GM18520 (cell line): ENCODE measurements around the gene ZFP64.
A peak's percentile ranks its signal among the peaks of the same experiment; 100 is the strongest.
"Not testable (repeated sequence)": the region's sequence is repeated elsewhere in the genome, so short reads cannot be mapped to it uniquely, and the experiment has no call there.

Experiments used
- ATAC-seq: cut with Tn5 transposase; IDR thresholded peaks from one replicate; pipeline ENCODE4 v1.9.1; 2021; ENCODE audit not compliant: unreplicated experiment

ZFP64 gene

DNA sequence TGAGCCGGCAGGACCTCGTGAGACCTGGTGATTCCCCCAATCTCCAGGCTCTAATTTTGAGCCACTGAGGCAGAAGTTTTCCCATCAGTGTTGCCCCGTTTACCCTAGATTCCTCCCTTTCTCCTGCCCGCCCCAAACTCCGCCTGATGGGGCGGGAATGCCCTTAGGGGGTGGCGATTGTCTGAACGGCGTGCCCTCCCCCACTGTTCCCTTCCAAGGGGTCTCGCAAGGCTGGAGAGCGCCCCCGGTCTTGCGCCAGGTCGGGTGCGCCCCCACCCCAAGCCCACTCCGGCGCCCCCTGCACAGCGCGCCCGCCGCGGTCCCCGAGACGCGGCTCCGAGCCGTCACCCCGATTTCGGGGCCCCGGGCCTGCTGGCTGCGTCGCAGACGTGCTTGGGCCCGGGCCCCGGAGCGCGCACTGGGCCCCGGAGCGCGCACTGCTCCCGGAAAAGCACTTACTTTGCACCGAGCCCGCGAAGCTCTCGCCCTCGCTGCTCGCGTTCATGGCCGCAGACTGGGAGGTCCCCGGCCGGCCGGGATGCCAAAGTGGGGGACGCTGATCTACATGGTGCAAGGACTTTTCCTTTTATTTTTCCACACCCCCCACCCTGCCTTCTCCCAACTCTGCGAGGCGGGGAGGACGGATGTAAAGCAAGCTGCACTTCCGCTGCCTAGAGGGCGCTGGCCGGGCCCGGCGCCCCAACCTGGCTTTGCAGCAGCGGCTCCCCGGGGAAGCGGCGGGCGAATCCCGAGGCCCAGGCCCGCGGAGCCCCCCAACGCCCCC lies at the start of gene ZFP64:
Gene ZFP64 (minus strand): TSS at position 648 of the 784 bp plus-strand sequence. CDS start 143 bp downstream, at position 505.
- ATAC-seq = peak; percentile 50

DNA sequence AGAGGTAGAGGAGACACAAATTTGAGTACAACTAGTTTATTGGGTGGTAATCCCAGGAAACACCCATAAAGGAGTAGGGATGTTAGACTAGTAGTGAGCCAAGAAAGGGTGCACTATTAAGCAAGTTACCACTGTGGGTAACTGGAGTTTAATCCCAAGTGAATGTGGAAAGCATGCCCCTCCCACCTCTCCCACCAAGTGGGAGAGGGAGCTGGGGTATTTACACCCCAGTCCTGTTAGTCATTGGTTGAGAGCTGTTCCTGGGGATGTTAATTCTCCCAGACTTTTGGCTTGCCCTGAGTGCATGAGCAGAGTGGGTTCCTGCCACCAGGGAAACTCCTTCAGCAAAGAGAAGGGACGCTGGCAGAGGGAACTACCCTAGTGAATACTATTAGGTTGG lies 49.2 kb upstream of the ZFP64 start:
- ATAC-seq = no peak

DNA sequence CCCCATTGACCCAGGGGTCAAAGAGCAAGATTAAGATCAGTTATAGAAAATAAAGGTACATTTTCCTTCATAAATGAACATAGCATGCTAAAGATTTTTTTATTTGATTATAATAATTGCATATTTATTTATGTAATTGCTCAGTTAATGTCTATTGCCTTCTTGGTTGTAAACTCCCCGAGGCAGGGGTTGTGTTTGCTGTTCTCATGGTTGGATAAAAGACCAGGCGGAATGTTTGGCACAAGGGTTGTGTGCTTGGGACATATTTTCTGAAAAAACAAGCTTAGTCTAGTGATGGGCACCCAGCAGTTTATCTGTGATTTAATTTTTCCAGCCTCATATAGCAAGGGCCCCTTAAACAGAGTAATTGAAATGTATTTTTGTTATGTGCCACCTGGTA lies 47.5 kb upstream of the ZFP64 start:
- ATAC-seq = no peak

DNA sequence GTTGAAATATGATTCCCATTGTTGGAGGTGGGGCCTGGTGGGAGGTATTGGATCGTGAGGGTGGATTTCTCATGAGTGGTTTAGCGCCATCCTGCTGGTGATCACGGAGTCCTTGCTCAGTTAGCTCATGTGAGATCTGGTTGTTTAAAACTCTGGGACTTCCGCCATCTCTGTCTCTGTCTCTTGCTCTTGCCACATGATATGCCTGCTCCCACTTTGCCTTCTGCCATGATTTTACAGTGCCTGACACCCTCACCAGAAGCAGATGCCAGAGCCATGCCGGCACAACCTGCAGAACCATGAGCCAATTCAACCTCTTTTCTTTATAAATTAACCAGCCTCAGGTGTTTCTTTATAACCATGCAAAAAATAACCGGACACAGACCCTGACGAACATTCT lies 44.7 kb upstream of the ZFP64 start:
- ATAC-seq = no peak

- ATAC-seq = no peak
Observed at GRCh38 chr20:52235129-52235528, 43.5 kb upstream of the ZFP64 start.

DNA sequence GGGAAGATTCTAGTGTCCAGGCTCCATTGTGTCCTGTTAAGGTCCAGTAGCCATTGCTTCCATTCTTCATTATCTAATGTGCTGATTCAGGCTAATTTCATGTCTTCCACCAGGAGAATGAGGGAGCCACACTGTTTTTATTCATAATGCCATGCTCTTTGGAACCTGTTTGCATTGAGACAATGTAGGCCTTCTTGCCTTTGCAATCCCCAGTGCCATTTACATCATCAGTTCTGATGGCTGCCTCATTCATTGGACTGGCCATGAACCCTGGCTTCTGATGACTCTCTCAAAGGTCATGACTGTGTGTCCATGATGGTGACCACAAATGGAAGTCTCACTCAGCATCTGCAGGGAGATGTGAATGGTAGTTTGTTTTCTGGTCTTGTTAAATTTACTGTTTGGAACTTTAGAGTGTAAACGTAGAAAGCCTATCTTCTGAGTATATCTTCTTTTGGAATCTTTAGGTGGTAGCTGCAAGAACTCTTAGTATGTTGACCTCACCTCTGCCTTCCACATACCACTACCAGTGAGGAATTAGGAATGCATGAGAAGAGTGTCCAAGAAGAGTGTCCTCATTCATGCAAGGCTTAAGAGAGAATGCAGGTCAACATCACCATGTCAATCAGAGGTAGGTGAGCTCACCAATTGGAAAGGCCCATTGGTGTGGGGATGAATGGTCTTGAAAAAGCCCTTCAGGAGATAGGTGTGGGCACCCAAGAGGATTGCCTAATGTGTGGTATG lies 42.9 kb upstream of the ZFP64 start:
- no peak for ATAC-seq

DNA sequence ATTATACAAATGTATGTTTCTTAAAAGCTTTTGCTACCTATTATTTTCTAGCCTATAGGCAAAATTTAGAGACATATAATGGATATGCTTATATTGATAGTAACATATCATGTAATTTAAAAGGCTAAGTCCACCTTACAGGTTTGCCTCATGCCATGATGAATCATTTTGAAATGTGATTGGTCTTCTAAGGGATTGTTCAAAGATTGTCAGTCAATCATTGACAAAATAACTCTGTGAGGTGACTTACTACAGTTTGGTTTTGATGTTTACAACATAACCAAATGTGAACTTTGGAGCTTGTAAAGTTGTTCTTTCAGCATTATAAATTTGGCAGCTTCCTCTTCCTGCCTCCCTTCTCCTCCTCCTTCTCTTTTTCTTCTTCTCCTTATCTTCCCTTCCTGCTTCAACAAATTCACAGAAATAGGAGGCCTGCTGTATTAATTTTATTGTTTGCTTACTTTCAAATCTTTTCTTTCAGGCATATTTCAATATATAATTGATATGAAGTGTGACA lies 39.7 kb upstream of the ZFP64 start:
- no peak for ATAC-seq

GRCh38 chr20:52230409-52230808 lies 38.8 kb upstream of the ZFP64 start:
- no peak for ATAC-seq

- not testable (repeated sequence) for ATAC-seq
Observed at GRCh38 chr20:52229346-52229745, 37.8 kb upstream of the ZFP64 start.

- no peak for ATAC-seq
Observed at GRCh38 chr20:52226370-52226769, 34.8 kb upstream of the ZFP64 start.

DNA sequence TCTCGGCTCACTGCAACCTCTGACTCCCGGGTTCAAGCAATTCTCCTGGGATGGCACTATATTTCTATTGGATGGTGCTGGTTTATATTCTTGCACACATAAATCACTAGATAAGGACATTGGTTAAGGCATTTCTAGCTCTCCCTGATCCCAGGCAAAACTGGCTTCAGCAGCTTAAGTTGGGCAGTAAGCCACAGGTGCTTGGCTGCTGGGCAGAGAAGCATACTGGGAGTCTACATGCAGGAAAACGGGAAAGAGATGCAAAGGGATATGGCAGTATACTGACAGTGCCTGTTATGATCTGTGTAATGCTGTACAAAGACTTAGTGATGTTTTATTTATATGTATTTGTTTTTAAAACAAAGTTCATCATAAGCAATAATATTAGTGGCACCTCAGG lies 33.3 kb upstream of the ZFP64 start:
- ATAC-seq = no peak

GRCh38 chr20:52221362-52221761 lies 29.8 kb upstream of the ZFP64 start:
- ATAC-seq = not testable (repeated sequence)

GRCh38 chr20:52220891-52221290 lies 29.3 kb upstream of the ZFP64 start:
- not testable (repeated sequence) for ATAC-seq

- ATAC-seq = no peak
Observed at GRCh38 chr20:52219441-52219840, 27.9 kb upstream of the ZFP64 start.

DNA sequence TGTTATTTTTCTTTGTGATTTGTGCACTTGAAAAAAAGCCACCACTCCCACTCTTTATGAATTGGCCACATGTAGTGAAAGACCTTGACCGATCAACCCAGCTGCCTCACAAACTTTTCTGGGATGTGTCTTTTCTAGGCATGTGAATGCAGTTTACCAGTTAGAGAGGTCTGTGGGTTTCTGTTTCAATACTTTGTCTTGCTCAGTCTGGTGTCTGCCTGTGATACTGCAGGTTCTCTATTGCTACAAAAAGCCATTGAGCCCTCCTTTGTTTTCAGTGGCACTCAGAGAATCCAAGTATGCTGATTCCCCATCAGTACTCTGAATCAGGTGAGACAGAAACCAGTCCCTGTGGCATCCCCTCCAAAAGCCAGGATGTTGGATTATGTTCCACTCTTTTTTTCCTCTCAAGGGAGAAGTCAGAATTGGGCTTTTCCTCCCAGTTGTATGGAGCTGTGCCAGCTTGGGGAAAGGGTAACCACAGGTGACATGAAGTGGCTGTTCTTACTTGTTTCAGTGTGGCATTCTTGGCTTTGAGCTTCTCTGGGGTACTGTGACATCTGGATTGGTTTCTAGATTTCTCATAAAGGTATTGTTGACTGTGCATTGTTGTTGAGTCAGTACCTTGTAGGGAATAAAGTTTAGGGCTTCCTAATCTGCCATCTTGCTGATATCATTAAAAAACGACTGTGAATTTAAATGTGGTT lies 26.3 kb upstream of the ZFP64 start:
- ATAC-seq = no peak

DNA sequence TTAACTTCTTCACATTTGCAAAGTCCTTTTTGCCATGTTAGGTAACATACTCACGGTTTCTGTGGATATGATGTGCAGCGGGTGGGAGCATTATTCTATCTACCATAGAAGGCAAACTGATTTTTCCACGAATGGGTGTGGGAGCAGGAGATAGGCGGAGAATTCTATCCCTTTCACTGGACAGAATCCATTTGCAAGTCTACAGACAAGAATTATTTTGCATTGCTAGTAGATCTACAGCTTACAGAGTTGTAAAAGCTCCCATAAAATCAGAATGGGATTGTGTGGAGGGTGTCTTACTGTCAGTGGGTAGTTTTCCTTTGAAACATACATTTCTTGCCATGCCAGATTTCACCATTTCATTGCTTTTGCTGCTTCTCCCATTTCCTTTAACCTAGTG lies 22.4 kb upstream of the ZFP64 start:
- ATAC-seq = no peak

GRCh38 chr20:52212943-52213342 lies 21.4 kb upstream of the ZFP64 start:
- no peak for ATAC-seq

DNA sequence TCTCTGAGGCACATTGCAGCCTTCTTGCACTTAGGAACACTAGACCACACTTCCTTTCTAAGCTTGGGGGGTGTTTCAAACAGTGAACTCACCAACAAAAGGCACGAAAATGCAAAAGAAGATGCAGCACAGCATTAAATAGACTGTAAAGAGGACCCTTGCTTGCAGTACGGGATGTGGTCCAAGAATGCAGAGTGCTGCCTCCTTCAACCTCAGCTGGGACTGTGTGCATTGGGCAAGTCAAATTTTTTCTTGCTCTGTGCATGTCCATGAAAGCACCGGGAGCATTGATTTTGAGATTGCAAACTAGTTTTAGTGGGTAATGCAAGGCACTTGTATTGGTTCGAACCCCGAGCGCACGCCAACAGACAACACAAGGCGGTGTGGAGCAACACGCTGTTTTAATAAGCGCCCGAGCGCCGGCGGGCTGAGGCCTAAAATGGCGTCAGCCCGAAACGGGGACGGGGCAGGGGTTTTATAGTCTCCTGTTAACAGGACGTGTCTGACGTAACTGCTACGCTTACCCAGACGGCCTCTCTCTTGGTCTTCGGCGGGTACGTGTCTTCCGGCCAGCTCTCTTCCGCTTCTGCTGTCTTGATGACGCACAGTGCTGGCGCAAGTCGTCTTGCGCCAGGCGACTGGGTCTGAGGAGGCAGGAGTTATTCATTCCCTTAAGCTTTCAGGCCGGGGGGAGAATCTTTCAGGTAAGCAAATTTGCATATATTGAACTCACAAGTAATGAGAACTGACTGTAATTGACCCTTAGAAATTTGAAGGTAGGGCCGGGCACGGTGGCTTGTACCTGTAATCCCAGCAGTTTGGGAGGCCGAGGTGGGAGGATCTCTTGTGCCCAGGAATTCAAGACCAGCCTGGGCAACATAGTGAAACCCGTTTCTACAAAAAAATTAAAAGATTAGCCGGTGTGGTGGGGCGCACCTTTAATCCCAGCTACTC lies 18.7 kb upstream of the ZFP64 start:
- no peak for ATAC-seq

GRCh38 chr20:52209154-52209571 lies 17.6 kb upstream of the ZFP64 start:
- ATAC-seq = no peak

- no peak for ATAC-seq
Observed at GRCh38 chr20:52207020-52207810, 15.6 kb upstream of the ZFP64 start.
